MM.1S (cell line): ENCODE results near the gene MACROD1.

ENCODE experiments used
- CTCF ChIP-seq: fragments of 300-600 bp; sonication (generic); IDR thresholded peaks from 2 replicates; pipeline ENCODE4 v1.5.1; 2016; ENCODE audit warnings: antibody characterized with exemption, low read length, mixed read lengths
- EZH2phosphoT487 ChIP-seq: fragments of 300-600 bp; sonication (generic); IDR thresholded peaks from 2 replicates; pipeline ENCODE4 v1.6.1; 2018; ENCODE audit warnings: antibody characterized with exemption, low read length

GRCh38 chr11:64151337-64151736 lies 14.6 kb downstream of the MACROD1 start:
- no peak for TF ChIP-seq CTCF
- TF ChIP-seq EZH2phosphoT487: no peak
